Tibial nerve (tissue), 4 donors: ENCODE measurements around the gene FGR. TPM values are rescaled to one million over a fixed set of nuclear protein-coding genes. Genes with fewer than 3 reads are reported as not detected.
A peak's percentile ranks its signal among the peaks of the same experiment; 100 is the strongest.

Experiments
- DNase-seq, 2 donors: peaks; one replicate each; pipeline ENCODE4 v3.0.0-alpha.2; 2019; ENCODE audit warnings: low spot score in 2 of 2
- H3K27ac ChIP-seq, 4 donors: fragments of 200-600 bp; sonication (generic) in 3 of 4; one replicate each; pipeline ENCODE4 v1.5.1; 2017 to 2019; ENCODE audit warnings: mild to moderate bottlenecking in 1 of 4
- H3K27me3 ChIP-seq, 2 donors: fragments of 200-600 bp; sonication (generic) in 1 of 2; one replicate each; pipeline versions ENCODE4 v1.5.1 to v1.6.0; 2017 to 2019
- H3K36me3 ChIP-seq, 3 donors: fragments of 200-600 bp; sonication (generic); one replicate each; pipeline ENCODE4 v1.5.1; 2018 to 2019
- H3K4me1 ChIP-seq, 4 donors: fragments of 200-600 bp; sonication (generic) in 3 of 4; one replicate each; pipeline ENCODE4 v1.5.1; 2017 to 2019
- H3K4me3 ChIP-seq, 4 donors: fragments of 200-600 bp; sonication (generic) in 3 of 4; one replicate each; pipeline ENCODE4 v1.5.1; 2017 to 2019; ENCODE audit warnings: mild to moderate bottlenecking in 1 of 4, moderate library complexity in 1 of 4
- H3K9me3 ChIP-seq, 4 donors: fragments of 200-600 bp; sonication (generic) in 3 of 4; one replicate each; pipeline ENCODE4 v1.5.1; 2017 to 2019
- EP300 ChIP-seq, 2 donors: sonication (generic); formaldehyde crosslinking; IDR thresholded peaks; one replicate each; pipeline ENCODE4 v1.6.1; 2017; ENCODE audit warnings: antibody characterized with exemption in 2 of 2, mild to moderate bottlenecking in 1 of 2
- POLR2A ChIP-seq, 2 donors: fragments of 450-650 bp; IDR thresholded peaks; one replicate each; pipeline ENCODE4 v1.6.1; 2017; ENCODE audit warnings: antibody characterized with exemption in 2 of 2, mild to moderate bottlenecking in 2 of 2, moderate library complexity in 2 of 2
- WGBS, 2 donors: methylation state at CpG; one replicate each; pipeline ENCODE4 v1.1.5; 2018; 5-methylcytosine and 5-hydroxymethylcytosine counted together
- total RNA-seq, 4 donors: library from RNA; depleted of rRNA; stranded (reverse); fragments of >200 nt; gene quantifications; one replicate each; pipeline ENCODE4 v1.1.0, GENCODE V29; 2016
- TF ChIP-seq, protein P1 (sequence below), 5 experiments: fragments of 200-600 bp in 3 of 5; fragments of 450-650 bp in 2 of 5; sonication (generic) in 3 of 5; IDR thresholded peaks; one replicate each; pipeline ENCODE4 v1.5.1; 2016 to 2019; ENCODE audit warnings: antibody characterized with exemption in 5 of 5, mild to moderate bottlenecking in 3 of 5, moderate library complexity in 2 of 5

Gene FGR
- total RNA-seq, 4 donors from 2014 or later: 18.4 to 63.9 (median 22.6) TPM

DNA sequence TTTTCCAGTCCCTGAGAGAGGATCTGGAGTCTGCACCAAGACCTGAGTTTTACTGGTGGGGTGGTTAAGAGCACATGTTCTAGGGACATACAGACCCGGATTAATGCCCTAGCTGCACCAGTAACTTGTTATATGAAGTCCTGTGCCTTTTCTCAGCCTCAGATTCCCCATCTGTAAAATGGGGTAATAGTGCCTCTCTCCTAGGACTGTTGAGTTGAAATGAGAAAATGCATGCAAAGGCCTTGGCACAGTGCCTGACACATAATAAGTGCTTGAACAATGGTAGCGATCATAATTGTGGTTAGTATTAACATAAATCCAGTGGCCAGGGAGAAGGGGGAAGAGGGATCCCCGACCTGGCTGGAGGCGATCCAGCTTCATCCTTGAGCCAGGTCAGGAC lies 43.4 kb downstream of the FGR start:
- H3K9me3 ChIP-seq: no peaks in the 10 kb centered on the region
- H3K36me3 ChIP-seq: peaks cover 0 to 10% (median 0%) of the 10 kb centered on the region in 3 donors
- H3K4me3 ChIP-seq: no peak overlapping the region
- no peaks in the 10 kb centered on the region for H3K27me3 ChIP-seq
- TF ChIP-seq EP300 (IDR thresholded peaks at IDR 0.05) (no peak), POLR2A (IDR thresholded peaks at IDR 0.05) (no peak)
- TF ChIP-seq, protein P1, sequence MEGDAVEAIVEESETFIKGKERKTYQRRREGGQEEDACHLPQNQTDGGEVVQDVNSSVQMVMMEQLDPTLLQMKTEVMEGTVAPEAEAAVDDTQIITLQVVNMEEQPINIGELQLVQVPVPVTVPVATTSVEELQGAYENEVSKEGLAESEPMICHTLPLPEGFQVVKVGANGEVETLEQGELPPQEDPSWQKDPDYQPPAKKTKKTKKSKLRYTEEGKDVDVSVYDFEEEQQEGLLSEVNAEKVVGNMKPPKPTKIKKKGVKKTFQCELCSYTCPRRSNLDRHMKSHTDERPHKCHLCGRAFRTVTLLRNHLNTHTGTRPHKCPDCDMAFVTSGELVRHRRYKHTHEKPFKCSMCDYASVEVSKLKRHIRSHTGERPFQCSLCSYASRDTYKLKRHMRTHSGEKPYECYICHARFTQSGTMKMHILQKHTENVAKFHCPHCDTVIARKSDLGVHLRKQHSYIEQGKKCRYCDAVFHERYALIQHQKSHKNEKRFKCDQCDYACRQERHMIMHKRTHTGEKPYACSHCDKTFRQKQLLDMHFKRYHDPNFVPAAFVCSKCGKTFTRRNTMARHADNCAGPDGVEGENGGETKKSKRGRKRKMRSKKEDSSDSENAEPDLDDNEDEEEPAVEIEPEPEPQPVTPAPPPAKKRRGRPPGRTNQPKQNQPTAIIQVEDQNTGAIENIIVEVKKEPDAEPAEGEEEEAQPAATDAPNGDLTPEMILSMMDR (IDR thresholded peaks at IDR 0.05): no peak
- no peak for DNase-seq
- WGBS, 2 donors: 34 to 43% methylated on average over 4 of the region's 4 CpGs
- peaks cover 0 to 100% (median 74%) of the 10 kb centered on the region in 4 donors for H3K4me1 ChIP-seq
- peak overlapping the region in 3 of 4 donors; percentile 23 to 99 (median 98) for H3K27ac ChIP-seq

DNA sequence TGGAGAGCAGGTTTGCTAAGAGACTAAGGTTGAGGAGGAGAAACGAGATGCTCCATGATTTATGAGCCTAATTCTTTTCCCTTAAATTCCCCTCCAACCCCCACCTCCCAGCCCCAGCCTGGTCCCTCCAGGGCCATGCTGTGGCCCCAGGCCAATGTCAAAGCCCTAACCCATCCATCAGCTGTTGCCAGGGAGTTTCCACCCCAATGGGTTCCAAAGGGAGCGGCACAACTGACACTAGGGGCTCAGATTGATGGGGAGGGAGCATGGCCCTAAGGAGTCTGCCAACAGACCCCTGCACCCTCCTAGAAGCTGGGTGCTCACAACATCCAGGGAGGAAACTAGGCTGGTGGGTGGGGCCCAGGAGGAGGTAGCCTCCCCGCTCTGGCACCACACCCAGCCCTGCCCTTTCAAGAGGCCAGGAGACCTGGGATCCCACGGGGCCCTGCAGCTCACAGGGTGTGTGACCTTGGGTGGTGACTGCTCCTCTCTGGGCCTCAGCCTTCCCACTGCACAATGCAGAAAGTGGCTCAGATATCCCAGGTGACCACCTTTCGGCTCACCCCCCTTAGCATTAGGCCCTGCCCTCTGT lies 44.0 kb downstream of the FGR start:
- no peak overlapping the region for H3K4me3 ChIP-seq
- H3K4me1 ChIP-seq: peaks cover 0 to 96% (median 69%) of the 10 kb centered on the region in 4 donors
- peaks cover 0 to 7% (median 0%) of the 10 kb centered on the region in 3 donors for H3K36me3 ChIP-seq
- no peak for TF ChIP-seq EP300 (IDR thresholded peaks at IDR 0.05)
- TF ChIP-seq, protein P1 (IDR thresholded peaks at IDR 0.05): no peak
- no peak for TF ChIP-seq POLR2A (IDR thresholded peaks at IDR 0.05)
- no peaks in the 10 kb centered on the region for H3K9me3 ChIP-seq
- DNase-seq: no peak
- no peaks in the 10 kb centered on the region for H3K27me3 ChIP-seq
- peak overlapping the region in 3 of 4 donors; percentile 23 to 99 (median 98) for H3K27ac ChIP-seq
- 42 to 59% methylated on average over 4 to 5 of the region's 5 CpGs for WGBS, 2 donors

DNA sequence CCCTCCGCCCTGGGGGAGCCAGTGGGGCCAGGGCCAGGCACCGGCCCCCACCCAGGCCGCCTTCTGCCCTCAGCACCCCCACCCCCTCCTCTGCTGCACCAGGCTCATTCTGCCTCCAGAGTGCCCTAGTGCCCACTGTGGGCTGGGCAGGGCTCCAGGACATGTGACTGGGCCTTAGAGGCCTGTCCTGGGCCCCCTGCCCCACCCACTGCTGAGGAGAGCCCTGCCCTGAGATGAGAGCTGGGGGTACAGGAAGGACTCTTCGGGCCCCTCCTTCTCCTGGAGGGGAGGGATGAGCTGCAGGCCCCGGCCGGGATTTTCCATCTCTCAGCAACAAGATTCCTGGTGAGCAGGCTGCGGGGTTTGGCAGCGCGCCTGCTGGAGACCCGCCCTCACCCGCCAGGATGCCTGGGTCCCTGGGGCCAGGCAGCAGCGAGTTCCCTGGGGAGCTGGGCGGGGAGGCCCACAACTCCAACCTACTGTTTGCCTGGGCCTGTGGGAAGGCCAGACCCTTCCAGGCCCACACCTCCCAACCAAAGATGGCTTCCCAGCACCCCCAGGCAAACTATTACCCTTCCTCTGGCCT lies 45.1 kb downstream of the FGR start:
- 16 to 25% methylated on average over 7 to 12 of the region's 13 CpGs for WGBS, 2 donors
- H3K27me3 ChIP-seq: no peaks in the 10 kb centered on the region
- DNase-seq: no peak
- H3K27ac ChIP-seq: peak overlapping the region; percentile 43 to 99 (median 84)
- TF ChIP-seq EP300 (IDR thresholded peaks at IDR 0.05): no peak
- TF ChIP-seq, protein P1 (IDR thresholded peaks at IDR 0.05): no peak
- no peak for TF ChIP-seq POLR2A (IDR thresholded peaks at IDR 0.05)
- H3K4me3 ChIP-seq: no peak overlapping the region
- H3K9me3 ChIP-seq: no peaks in the 10 kb centered on the region
- H3K36me3 ChIP-seq: peaks cover 0 to 4% (median 0%) of the 10 kb centered on the region in 3 donors
- H3K4me1 ChIP-seq: peaks cover 0 to 86% (median 60%) of the 10 kb centered on the region in 4 donors

DNA sequence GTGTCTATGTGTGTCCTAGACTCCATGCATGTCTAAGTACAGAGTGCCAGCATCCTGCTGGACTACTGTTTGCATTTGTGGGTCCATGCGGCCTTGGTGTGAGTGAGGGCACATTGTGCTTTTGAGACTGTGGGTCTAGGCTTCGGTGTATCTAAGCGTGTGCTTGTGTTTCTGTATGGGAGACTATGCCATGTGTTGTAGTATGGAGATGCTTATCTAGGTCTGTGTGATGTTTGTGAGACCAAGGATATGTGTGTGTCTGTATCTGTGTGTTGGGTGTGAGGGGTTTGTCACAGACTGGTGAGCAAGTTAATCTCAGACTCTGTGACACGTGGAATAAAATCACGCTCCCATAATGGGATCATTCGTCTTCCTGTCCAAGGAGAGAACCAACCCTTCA lies 45.5 kb downstream of the FGR start:
- Histone ChIP-seq H3K4me1 (peaks cover 0 to 86% (median 55%) of the 10 kb centered on the region in 4 donors), H3K9me3 (no peaks in the 10 kb centered on the region), H3K4me3 (no peak overlapping the region), H3K27me3 (no peaks in the 10 kb centered on the region), H3K36me3 (peaks cover 0 to 4% (median 0%) of the 10 kb centered on the region in 3 donors), H3K27ac (peak overlapping the region; percentile 43 to 99 (median 84))
- TF ChIP-seq POLR2A (IDR thresholded peaks at IDR 0.05): no peak
- TF ChIP-seq EP300 (IDR thresholded peaks at IDR 0.05): no peak
- TF ChIP-seq, protein P1 (IDR thresholded peaks at IDR 0.05): no peak
- DNase-seq: no peak
- 40 to 48% methylated on average over 6 of the region's 6 CpGs for WGBS, 2 donors
